H7 (cell line): Measurements from ENCODE around the gene HSF2. TPM values are rescaled to one million over a fixed set of nuclear protein-coding genes. Genes with fewer than 3 reads are reported as not detected.

Source experiments
- DNase-seq: peaks from one replicate; pipeline ENCODE4 v3.0.0; 2012
- H3K27me3 ChIP-seq: 2 replicates; pipeline ENCODE4 v1.6.0; 2011; ENCODE audit warnings: mild to moderate bottlenecking, low read length; ENCODE audit not compliant: control insufficient read depth, insufficient read depth
- H3K36me3 ChIP-seq: replicated peaks from 2 replicates; pipeline ENCODE4 v1.5.1; 2011; ENCODE audit warnings: low read length; ENCODE audit not compliant: control insufficient read depth, insufficient read depth
- H3K4me3 ChIP-seq: 2 replicates; pipeline ENCODE4 v1.5.1; 2011; ENCODE audit warnings: low read depth, mild to moderate bottlenecking, control low read depth, low read length, moderate library complexity; ENCODE audit not compliant: insufficient read depth
- total RNA-seq: library from RNA; depleted of rRNA; stranded (reverse); fragments of >200 nt; shearing (Covaris generic); gene quantifications from 2 replicates; pipeline ENCODE4 v1.2.3, GENCODE V29; 2014

HSF2 gene
- total RNA-seq, 1 experiment from 2014 or later = 31.6 TPM

DNA sequence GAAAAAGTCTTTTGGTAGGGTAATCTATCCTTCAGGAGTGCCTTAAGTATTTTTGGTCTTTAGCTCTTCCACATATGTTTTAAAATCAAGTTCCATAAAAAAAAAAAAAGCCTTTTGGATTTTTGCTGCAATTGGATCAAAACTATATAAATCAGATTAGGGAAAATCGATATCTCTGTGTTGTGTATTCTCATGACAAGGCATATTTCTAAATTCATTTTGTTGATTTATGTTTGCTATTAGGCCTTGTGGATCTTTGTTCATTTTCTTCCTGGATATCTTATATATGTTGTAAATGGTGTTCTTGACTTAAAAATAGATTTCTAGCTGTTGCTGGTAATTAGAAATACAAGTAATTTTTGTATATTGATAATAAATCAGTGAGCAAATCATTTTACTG is 8.8 kb downstream of the HSF2 start:
- Histone ChIP-seq H3K4me3 (no peak overlapping the region), H3K36me3 (no peaks in the 10 kb centered on the region; the same call in 1 of the 2 replicates), H3K27me3 (no peaks in the 10 kb centered on the region)
- DNase-seq = no peak

DNA sequence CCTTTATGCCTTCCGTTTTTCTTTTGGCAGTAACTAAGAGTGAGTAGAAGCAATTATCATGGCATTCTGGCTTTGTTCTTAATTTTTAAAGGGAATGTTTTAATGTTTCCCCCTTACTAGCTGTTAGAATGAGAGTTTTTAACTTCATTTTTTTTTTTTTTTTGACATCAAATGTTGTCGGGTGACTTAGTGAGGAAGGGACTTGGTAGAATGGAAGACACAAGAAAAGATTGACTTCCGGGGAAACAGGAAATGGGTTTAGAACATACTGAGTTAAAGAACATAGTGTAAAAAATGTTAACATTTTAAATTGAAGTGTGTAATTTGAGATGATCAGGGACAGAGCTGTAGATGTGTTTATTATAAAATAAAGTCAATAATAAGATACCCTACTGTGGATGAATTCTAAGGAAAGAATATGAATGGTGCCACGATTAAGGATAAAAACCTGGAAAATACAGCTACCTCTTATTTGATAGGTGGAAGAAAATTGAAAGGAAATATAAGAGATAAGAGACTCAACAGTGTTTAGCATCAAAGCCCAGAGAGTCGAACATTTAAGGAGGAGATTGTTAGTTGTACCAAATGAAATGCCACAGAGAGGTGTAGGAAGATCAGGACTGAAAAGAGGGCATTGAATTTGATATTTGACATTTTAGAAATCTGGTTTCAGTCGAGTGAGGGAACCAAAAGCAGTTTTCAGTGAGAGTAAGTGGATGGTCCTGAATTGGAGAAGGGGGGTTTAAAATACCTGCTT is 9.4 kb downstream of the HSF2 start:
- Histone ChIP-seq H3K36me3 (no peaks in the 10 kb centered on the region), H3K27me3 (no peaks in the 10 kb centered on the region), H3K4me3 (no peak overlapping the region)
- no peak for DNase-seq

DNA sequence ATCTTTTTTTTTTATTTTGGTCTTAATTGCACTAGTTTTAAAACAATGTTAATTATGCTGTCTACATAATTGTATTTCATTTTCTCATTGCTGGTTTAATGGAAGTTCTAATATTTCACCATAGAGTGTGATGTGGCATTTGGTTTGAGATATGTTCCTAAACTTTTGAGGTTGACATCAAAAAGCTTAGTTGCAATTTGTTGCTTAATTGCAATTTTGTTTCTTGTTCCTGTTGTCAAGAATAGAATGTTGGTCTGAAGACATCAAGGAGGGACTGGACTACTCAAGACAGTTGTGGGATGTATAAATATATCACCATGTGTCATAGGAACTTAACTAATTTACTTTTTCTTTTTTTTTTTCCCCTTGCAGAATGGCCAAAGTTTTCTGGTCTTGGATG is 12.5 kb downstream of the HSF2 start:
- H3K4me3 ChIP-seq = no peak overlapping the region
- H3K36me3 ChIP-seq = no peaks in the 10 kb centered on the region
- H3K27me3 ChIP-seq = no peaks in the 10 kb centered on the region
- no peak for DNase-seq

DNA sequence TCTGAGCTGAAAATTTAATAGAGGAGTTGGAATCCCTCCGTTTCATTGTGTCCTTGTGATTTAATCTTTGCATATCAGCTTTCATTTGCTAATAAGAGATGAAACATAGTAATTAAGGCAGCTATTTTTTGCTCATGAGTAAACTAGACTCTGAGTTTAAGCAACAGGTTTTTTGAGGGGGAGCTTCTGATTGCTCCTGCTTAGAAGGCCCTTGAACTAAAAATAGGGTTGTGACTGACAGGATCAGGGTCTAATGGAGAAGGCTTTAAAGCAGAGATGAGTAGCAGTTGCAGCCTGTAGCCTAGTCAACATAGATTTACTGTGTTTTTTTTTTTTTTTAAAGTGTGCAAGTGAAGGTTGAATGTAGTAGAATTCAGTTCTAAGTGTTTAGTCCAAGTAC is 17.4 kb downstream of the HSF2 start:
- Histone ChIP-seq H3K36me3 (no peaks in the 10 kb centered on the region; the same call in 1 of the 2 replicates), H3K27me3 (no peaks in the 10 kb centered on the region), H3K4me3 (no peak overlapping the region)
- DNase-seq = no peak

DNA sequence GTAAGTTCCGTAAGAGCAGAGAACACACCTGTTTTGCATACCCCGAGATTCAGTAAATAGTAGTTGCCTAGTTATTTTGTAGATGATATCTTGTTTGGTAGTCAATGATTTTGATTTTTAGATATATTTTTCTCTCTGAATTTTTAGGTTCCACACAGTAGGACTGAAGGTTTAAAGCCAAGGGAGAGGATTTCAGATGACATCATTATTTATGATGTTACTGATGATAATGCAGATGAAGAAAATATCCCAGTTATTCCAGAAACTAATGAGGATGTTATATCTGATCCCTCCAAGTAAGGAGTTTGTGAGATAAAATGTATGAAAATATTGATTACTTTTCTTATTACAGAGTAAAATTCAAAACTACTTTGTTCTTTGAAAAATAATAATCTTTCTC is 22.6 kb downstream of the HSF2 start:
- H3K36me3 ChIP-seq = peaks cover 3% of the 10 kb centered on the region
- H3K27me3 ChIP-seq = no peaks in the 10 kb centered on the region
- no peak overlapping the region for H3K4me3 ChIP-seq
- DNase-seq = no peak

DNA sequence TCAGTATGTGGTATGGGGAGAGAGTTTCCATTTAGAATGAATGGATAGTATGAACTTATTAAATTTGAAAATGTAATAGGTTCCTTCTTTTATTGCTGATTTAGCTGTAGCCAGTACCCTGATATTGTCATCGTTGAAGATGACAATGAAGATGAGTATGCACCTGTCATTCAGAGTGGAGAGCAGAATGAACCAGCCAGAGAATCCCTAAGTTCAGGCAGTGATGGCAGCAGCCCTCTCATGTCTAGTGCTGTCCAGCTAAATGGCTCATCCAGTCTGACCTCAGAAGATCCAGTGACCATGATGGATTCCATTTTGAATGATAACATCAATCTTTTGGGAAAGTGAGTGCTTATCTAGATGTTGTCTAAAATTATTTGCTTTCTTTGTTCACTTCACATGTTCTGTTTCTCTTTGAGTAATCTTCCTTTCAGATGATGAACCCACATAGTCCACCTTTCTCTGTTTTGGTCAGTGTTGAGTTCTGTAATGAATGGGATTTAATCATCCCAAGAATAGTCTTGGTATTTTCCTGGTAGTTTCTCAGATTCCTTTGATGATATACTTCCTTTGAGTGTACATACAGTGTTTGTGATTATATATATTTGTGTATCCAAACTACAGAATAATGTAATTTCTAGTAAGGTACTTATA is 23.3 kb downstream of the HSF2 start:
- Histone ChIP-seq H3K4me3 (no peak overlapping the region), H3K27me3 (no peaks in the 10 kb centered on the region), H3K36me3 (peaks cover 3% of the 10 kb centered on the region)
- DNase-seq = no peak

DNA sequence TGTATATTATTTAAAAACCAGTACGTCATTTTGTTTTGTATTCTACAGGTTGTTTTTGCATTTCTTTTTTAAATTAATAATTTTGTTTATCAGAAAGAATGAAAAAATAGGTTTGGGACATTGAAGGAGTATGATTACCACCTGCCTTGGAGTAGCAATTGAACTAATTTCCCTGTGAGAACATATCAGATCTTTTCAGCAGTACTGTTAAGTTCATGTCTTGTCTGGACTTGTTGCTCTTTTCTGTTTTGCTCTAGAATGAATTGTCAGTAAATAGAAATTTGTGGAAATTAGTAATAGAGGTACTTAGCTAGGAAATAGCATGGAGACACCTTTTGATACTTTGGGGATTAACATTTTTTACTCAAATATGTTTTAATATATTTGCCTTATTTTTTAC is 24.3 kb downstream of the HSF2 start:
- H3K36me3 ChIP-seq = peaks cover 3% of the 10 kb centered on the region
- DNase-seq = no peak

DNA sequence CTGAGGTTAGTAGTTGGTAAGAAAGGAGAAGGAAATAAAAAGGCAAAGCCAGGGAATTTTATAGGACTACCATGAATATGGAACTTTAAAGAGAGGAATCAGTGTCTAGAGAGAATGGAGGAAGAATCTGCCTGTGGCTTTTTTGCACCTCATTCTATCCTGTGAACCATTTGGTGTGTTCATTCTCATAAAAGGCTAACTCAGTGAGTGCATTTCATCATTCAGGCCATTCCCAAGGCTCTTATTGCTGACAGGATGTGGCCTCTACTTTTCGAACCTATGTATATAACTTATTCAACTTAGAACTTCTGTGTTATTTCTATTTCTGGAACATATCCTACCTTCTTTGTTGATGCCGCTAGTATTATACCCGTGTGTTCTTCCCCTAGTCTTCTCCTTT is 27.1 kb downstream of the HSF2 start:
- Histone ChIP-seq H3K4me3 (no peak overlapping the region), H3K27me3 (no peaks in the 10 kb centered on the region), H3K36me3 (peaks cover 3% of the 10 kb centered on the region)
- no peak for DNase-seq

More for the DNA sequence above, 24.3 kb downstream of the HSF2 start:
- H3K27me3 ChIP-seq = no peaks in the 10 kb centered on the region
- no peak overlapping the region for H3K4me3 ChIP-seq

DNA sequence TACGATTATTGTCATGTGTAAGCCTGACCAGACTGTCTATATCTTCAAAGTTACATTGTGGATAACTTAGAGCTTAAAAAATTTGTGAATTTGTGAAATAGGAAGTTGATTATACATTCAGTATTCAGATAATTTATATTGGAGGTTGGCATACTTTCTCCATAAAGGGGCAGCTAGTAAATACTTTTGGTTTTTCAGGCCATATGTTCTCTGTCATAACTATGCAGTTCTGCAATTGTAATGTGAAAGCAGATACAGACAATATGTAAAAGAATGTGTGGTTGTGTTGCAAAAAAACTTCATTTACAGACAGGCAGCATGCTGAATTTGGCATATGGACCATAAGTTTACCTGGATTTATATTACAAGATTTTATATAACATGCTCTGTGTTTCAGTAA is 29.3 kb downstream of the HSF2 start:
- peaks cover 3% of the 10 kb centered on the region for H3K36me3 ChIP-seq
- no peak overlapping the region for H3K4me3 ChIP-seq
- no peaks in the 10 kb centered on the region for H3K27me3 ChIP-seq
- no peak for DNase-seq

DNA sequence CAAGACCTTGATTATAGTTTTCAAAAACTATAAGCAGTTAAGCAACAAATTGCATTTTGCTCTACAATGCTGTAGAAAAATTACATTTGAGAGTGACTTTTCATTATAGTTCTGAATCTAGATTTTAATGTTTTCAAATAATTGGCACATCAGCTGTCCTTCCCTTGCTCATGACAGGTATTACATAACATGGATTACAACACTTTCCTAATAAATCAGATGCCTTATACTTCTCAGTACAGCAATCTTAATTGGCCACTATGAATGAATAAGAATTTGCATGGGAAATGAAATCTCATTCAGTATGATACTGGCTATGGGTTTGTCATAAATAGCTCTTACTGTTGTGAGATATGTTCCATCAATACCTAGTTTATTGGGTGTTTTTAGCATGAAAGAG is 29.9 kb downstream of the HSF2 start:
- no peaks in the 10 kb centered on the region for H3K27me3 ChIP-seq
- H3K4me3 ChIP-seq = no peak overlapping the region
- DNase-seq = no peak
- peaks cover 3% of the 10 kb centered on the region for H3K36me3 ChIP-seq

DNA sequence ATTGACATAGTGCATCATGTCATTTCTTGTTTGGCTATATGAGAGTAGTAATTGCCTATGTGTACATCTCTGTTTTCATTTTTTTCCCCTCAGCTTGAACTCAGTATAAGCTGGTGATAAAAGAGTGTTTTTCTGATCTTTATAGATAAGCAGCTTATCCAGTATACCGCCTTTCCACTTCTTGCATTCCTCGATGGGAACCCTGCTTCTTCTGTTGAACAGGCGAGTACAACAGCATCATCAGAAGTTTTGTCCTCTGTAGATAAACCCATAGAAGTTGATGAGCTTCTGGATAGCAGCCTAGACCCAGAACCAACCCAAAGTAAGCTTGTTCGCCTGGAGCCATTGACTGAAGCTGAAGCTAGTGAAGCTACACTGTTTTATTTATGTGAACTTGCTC is 32.3 kb downstream of the HSF2 start:
- no peaks in the 10 kb centered on the region; the same call in 1 of the 2 replicates for H3K36me3 ChIP-seq
- H3K4me3 ChIP-seq = no peak overlapping the region
- no peaks in the 10 kb centered on the region for H3K27me3 ChIP-seq

DNA sequence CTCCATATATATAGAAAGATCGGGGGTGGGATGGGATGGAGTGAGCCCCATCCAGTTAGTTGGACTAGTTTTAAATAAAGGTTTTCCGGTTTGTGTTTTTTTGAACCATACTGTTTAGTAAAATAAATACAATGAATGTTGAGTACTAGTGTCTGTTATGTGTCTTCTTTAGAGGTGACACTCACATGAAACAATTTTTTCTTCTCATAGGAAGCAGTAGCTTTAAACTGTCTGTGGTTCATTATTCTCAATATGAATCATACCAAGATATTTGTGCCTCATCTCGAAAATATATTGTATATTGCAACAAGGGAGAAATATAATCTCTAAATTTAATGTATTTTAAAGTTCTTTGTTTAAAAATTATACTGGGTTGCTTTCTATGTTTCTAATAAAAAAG is 33.4 kb downstream of the HSF2 start:
- DNase-seq = no peak
- H3K36me3 ChIP-seq = no peaks in the 10 kb centered on the region; the same call in 1 of the 2 replicates

More for the DNA sequence above, 32.3 kb downstream of the HSF2 start:
- DNase-seq = no peak

DNA sequence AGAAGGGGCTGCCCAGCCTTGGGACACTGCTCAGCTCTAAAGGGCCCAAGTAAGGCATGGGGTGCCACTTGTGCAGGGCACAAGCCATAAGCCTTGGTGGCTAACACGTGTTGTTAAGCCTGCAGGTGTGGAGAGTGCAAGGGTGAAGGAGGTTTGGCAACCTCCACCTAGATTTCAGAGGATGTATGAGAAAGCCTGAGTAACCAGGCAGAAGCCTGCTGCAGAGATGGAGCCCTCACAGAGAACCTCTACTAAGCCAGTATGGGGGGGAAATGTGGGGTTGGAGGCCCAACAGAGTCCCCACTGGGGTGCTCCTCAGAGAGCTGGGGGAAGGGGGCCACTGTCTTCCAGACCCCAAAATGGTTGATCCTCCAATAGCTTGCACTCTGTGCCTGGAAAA is 39.5 kb downstream of the HSF2 start:
- DNase-seq = no peak
- Histone ChIP-seq H3K36me3 (peaks cover 4% of the 10 kb centered on the region; the same call in 1 of the 2 replicates), H3K27me3 (no peaks in the 10 kb centered on the region), H3K4me3 (no peak overlapping the region)

More for the DNA sequence above, 33.4 kb downstream of the HSF2 start:
- H3K27me3 ChIP-seq = no peaks in the 10 kb centered on the region
- no peak overlapping the region for H3K4me3 ChIP-seq

DNA sequence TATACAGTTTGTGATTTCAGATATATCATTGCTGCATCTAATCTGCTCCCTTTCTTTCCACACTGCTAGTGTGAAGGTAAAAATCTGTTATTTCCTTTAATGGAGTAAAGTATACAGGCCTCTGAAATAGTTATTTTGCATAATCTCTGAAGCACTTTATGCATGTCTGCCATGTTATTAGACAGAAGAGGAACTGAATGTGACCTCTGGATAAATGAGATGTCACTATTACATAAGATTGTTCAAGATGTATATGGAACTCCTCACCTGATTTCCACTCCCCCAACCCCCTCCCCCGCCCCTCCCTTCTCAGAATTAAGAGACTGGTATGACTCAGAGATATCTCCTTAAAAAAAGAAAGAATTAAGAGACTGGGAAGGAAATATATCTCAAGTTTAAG is 45.8 kb downstream of the HSF2 start:
- no peak for DNase-seq
- Histone ChIP-seq H3K4me3 (no peak overlapping the region), H3K27me3 (no peaks in the 10 kb centered on the region), H3K36me3 (no peaks in the 10 kb centered on the region; the same call in none of the 2 replicates)

DNA sequence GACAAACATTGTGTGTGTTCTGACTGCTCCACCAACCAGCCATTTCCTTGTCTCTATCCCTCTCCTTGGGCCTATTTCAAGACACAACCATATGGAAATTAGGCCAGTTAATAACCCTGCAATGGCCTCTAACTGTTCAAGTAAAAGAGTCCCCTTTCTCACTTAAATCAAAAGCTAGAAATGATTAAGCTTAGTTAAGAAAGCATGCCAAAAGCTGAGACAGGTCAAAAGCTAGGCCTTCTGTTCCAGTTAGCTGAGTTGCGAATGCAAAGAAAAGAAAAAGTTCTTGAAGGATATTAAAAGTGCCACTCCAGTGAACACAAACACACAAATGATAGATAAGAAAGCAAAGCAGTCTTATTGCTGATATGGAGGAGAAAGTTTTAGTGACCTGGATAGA is 49.6 kb downstream of the HSF2 start:
- Histone ChIP-seq H3K27me3 (no peaks in the 10 kb centered on the region), H3K4me3 (no peak overlapping the region), H3K36me3 (peaks cover 5% of the 10 kb centered on the region)
- no peak for DNase-seq
